Memory B cell (primary cell): Measurements from ENCODE around the gene MCM10.

Experiments
- ATAC-seq: fragments of 150-1000 bp; cut with Tn5 transposase; 2 replicates; pipeline ENCODE4 v1.10.0; 2021; ENCODE audit warnings: low read depth, mild to moderate bottlenecking, moderate library complexity
- DNase-seq, 2 donors: peaks; one replicate each; pipeline ENCODE4 v3.0.0; 2022; ENCODE audit warnings: low spot score in 2 of 2
- H3K27ac Mint-ChIP-seq: one replicate; pipeline ENCODE4 v1.8.0; 2022; ENCODE audit warnings: mild to moderate bottlenecking, moderate library complexity, mixed read lengths
- H3K27me3 Mint-ChIP-seq: one replicate; pipeline ENCODE4 v1.8.0; 2022; ENCODE audit warnings: mixed read lengths
- H3K36me3 Mint-ChIP-seq: one replicate; pipeline ENCODE4 v1.8.0; 2022; ENCODE audit warnings: mild to moderate bottlenecking, mixed read lengths
- H3K4me1 Mint-ChIP-seq: one replicate; pipeline ENCODE4 v1.8.0; 2022; ENCODE audit warnings: mixed read lengths
- H3K4me3 Mint-ChIP-seq: one replicate; pipeline ENCODE4 v1.8.0; 2022; ENCODE audit warnings: mild to moderate bottlenecking, moderate library complexity, mixed read lengths
- H3K9me3 Mint-ChIP-seq: one replicate; pipeline ENCODE4 v1.8.0; 2022; ENCODE audit warnings: mixed read lengths

MCM10 gene

DNA sequence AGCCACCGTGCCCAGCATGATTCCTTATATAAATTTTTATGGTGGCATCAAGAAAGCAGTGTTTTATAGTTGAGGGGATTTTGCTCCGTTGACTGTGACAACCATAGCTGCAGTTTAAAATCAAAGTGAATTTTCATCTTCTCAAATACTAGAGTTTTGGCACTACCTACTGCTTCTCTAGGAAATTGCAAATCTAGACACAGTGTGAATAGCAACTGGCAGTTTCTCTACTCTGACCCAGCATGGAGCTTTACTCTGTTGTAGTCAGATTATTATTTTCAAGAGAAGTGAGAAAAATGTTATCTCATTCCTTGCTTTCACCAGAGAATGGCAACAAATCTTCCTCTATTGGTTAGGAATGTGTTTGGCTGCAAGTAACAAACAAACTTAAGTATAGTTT lies 22.9 kb downstream of the MCM10 start:
- peaks cover 3% of the 10 kb centered on the region for H3K9me3 Mint-ChIP-seq
- peaks cover 2% of the 10 kb centered on the region for H3K4me1 Mint-ChIP-seq
- DNase-seq (no peak), ATAC-seq (no peak)
- no peaks in the 10 kb centered on the region for H3K27me3 Mint-ChIP-seq
- H3K27ac Mint-ChIP-seq, result no peak overlapping the region
- H3K36me3 Mint-ChIP-seq, result no peaks in the 10 kb centered on the region
- H3K4me3 Mint-ChIP-seq, result no peak overlapping the region

DNA sequence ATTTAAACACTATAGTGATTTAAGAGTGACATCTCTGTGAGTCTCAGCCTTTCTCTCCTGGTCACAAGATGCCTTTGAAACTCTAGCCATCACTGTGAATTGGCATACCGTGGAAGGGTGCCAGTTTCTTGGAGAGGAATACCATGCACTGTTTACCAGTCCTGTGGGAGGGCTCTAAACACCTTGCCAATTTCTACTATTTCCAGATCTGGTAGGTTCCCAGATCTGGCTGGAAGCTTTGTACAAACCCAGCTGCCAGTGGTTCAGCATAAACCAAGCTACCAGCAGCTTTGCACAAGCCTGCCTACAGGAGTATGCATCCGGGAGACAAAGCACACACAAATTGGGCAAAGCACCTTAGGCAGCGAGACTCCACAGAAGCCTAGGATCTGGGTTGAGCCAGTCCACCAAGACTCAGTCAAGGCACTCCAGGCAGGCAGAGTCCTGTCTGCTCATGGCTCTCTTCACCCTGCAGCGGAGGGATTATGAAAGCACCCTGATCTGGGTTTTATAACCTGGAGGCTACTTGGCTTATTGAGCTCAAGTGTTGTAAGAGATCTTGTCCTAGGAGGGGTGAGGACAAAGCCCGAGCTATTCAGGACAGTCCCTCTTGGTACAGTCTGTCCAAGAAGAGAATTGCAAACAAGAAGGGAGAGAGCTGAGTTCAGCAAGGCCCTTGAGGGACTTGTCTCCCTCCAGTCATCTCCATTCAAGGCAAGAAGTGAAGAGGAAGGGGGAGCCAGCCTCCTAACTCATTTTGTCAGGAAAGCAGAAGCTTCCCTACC lies 23.6 kb downstream of the MCM10 start:
- Mint-ChIP-seq H3K36me3 (no peaks in the 10 kb centered on the region), H3K27ac (no peak overlapping the region), H3K4me3 (no peak overlapping the region), H3K4me1 (peaks cover 2% of the 10 kb centered on the region), H3K27me3 (no peaks in the 10 kb centered on the region), H3K9me3 (peaks cover 3% of the 10 kb centered on the region)
- ATAC-seq, result no peak
- no peak for DNase-seq

DNA sequence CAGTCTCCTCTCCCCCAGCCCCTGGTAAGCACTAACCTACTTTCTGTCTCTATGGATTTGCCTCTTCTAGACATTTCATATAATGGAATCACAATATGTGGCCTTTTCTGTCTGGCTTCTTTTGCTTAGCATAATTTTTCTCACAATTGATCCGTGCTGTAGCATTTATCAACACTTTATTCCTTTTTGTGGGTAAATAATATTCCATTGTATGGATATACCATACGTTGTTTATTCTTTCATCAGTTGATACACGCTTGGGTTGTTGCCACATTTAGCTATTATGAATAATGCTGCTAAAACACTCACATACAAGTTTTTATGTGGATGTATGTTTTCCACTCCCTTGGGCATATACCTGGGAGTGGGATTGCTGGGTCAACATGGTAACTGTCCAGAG lies 25.8 kb downstream of the MCM10 start:
- Mint-ChIP-seq H3K4me1 (no peaks in the 10 kb centered on the region), H3K4me3 (no peak overlapping the region), H3K27ac (no peak overlapping the region), H3K27me3 (no peaks in the 10 kb centered on the region), H3K9me3 (peaks cover 3% of the 10 kb centered on the region), H3K36me3 (no peaks in the 10 kb centered on the region)
- DNase-seq (no peak), ATAC-seq (no peak)

DNA sequence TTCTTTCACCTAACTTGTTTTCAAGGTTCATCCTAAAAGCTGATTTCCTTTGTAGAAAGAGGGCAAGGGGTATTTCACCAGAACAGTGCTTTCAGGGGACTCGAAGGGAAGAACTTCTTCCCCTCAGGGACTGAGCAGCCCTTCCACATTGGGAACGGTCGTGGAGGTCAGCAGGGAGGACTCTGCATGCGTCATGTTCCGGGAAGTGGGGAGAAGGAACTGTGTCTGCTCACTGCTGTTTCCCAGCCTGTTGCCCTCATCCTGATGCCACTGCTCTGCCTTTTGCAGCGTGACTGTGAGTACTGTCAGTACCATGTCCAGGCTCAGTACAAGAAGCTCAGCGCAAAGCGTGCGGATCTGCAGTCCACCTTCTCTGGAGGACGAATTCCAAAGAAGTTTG lies 27.2 kb downstream of the MCM10 start:
- DNase-seq (no peak), ATAC-seq (no peak)
- no peaks in the 10 kb centered on the region for H3K36me3 Mint-ChIP-seq
- no peaks in the 10 kb centered on the region for H3K4me1 Mint-ChIP-seq
- no peak overlapping the region for H3K4me3 Mint-ChIP-seq
- no peaks in the 10 kb centered on the region for H3K27me3 Mint-ChIP-seq
- no peak overlapping the region for H3K27ac Mint-ChIP-seq
- peaks cover 3% of the 10 kb centered on the region for H3K9me3 Mint-ChIP-seq

DNA sequence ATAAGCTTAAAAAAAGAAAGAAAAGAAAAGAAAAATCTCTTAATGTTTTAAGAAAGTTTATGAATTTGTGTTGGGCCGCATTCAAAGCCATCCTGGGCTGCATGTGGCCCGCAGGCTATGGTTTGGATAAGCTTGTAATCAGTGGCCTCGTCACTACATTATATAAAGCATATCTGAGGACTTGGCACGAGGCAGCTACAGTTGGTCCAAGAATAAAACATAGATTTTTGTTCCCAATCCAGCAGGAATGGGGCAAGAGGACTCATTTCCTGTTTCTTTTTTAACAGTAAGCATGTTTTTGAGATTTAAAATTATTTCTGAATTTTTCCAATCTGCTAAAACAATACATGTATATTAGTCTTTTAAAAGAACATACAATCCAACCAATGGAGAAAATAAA lies 28.6 kb downstream of the MCM10 start:
- no peaks in the 10 kb centered on the region for H3K27me3 Mint-ChIP-seq

DNA sequence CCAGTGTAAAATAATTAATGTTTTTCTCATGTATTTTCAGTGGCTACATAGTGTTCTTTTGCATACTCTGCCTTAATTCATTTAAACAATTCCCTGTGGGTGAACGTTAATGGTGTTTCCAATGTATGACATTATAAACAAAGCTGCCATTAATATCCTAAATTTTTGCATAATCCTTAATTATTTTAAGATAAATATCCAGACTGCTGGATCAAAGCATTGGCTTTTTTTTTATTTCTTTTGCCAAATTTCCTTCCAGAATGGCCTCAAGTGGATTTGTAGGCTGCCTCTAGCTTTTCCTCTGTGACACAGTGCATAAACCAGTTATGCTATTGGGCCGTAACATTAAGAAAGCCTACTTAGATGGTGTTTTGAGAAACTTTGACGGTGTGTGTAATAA lies 29.5 kb downstream of the MCM10 start:
- ATAC-seq (no peak), DNase-seq (no peak)
- H3K4me1 Mint-ChIP-seq, result no peaks in the 10 kb centered on the region
- no peak overlapping the region for H3K4me3 Mint-ChIP-seq
- H3K9me3 Mint-ChIP-seq, result peaks cover 3% of the 10 kb centered on the region
- no peak overlapping the region for H3K27ac Mint-ChIP-seq
- H3K27me3 Mint-ChIP-seq, result no peaks in the 10 kb centered on the region
- H3K36me3 Mint-ChIP-seq, result no peaks in the 10 kb centered on the region

More for the DNA sequence above, 28.6 kb downstream of the MCM10 start:
- DNase-seq, result no peak
- H3K4me3 Mint-ChIP-seq, result no peak overlapping the region
- H3K27ac Mint-ChIP-seq, result no peak overlapping the region
- no peaks in the 10 kb centered on the region for H3K36me3 Mint-ChIP-seq
- peaks cover 3% of the 10 kb centered on the region for H3K9me3 Mint-ChIP-seq
- no peaks in the 10 kb centered on the region for H3K4me1 Mint-ChIP-seq
- ATAC-seq, result no peak

DNA sequence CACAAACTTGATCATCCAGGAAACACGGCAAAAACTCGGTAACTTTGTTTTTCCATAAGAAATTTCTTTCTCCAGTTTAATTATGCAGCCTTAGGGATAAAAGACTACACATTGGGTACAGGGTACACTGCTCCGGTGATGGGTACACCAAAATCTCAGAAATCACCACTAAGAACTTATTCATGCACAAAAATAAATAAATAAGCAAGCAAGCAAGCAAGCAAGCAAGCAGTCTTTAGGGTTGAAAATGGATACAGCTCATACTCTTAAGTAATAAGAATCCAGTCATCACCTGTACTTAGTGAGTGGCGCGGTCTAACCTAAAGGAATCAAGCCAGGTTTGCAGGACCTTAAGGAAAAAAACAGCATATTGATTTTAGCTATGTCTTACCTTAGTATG lies 30.0 kb downstream of the MCM10 start:
- no peaks in the 10 kb centered on the region for H3K4me1 Mint-ChIP-seq
- no peaks in the 10 kb centered on the region for H3K27me3 Mint-ChIP-seq
- no peaks in the 10 kb centered on the region for H3K36me3 Mint-ChIP-seq
- ATAC-seq (no peak), DNase-seq (no peak)
- peaks cover 3% of the 10 kb centered on the region for H3K9me3 Mint-ChIP-seq
- no peak overlapping the region for H3K27ac Mint-ChIP-seq
- no peak overlapping the region for H3K4me3 Mint-ChIP-seq

DNA sequence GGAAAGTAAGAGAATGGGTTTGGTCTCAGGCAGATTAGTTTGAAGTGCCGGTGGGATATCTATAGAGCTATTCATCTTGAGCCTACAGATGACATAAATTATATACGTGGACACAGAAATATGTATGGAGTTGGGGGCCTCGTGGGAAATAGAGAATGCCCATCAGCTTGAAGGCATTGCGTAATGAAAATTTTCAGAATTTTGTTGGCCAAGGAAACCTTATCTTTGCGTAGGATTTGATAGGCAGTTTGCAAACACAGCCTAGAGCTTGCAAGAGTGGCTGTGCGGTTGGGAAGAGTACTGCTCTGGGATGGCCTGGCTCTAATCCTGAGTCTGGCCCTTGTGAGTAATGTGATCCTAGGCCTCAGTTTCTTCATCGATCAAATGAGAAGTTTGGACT lies 32.3 kb downstream of the MCM10 start:
- Mint-ChIP-seq H3K27me3 (no peaks in the 10 kb centered on the region), H3K27ac (no peak overlapping the region), H3K9me3 (no peaks in the 10 kb centered on the region), H3K4me3 (no peak overlapping the region), H3K36me3 (no peaks in the 10 kb centered on the region), H3K4me1 (no peaks in the 10 kb centered on the region)
- ATAC-seq (no peak), DNase-seq (no peak)

DNA sequence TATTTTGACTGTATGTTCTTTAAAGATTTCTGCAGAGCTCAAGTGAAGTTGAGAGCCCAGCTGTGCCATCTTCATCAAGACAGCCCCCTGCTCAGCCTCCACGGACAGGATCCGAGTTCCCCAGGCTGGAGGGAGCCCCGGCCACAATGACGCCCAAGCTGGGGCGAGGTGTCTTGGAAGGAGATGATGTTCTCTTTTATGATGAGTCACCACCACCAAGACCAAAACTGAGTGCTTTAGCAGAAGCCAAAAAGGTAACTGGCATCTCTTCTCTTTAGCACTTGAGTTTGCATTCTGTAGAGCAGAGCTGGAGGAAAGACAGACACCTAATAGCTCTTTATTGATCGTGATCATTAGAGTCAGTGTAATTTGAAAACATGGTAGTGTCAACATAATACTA lies 33.7 kb downstream of the MCM10 start:
- Mint-ChIP-seq H3K27me3 (no peaks in the 10 kb centered on the region), H3K36me3 (no peaks in the 10 kb centered on the region), H3K4me1 (no peaks in the 10 kb centered on the region), H3K4me3 (no peak overlapping the region), H3K27ac (no peak overlapping the region), H3K9me3 (no peaks in the 10 kb centered on the region)
- no peak for ATAC-seq
- DNase-seq, result no peak

DNA sequence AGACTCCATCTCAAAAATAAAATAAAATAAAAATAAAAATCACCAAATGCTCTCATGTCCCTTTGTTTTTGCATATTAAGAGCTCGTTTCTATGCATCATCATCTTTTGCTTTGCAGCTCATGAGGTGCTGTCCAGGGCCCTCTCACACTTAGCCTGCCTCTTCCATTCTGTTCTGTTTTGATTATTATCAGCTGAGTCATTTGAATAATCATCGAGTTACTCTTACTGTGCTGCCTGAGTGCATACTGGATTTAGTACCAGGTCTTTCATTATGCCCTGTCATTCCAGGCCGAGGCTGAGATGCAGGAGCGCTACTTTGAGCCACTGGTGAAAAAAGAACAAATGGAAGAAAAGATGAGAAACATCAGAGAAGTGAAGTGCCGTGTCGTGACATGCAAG lies 39.8 kb downstream of the MCM10 start:
- H3K4me1 Mint-ChIP-seq, result no peaks in the 10 kb centered on the region
- no peak overlapping the region for H3K4me3 Mint-ChIP-seq
- H3K9me3 Mint-ChIP-seq, result no peaks in the 10 kb centered on the region
- no peak for ATAC-seq
- DNase-seq, result no peak
- no peaks in the 10 kb centered on the region for H3K36me3 Mint-ChIP-seq
- no peak overlapping the region for H3K27ac Mint-ChIP-seq
- no peaks in the 10 kb centered on the region for H3K27me3 Mint-ChIP-seq

DNA sequence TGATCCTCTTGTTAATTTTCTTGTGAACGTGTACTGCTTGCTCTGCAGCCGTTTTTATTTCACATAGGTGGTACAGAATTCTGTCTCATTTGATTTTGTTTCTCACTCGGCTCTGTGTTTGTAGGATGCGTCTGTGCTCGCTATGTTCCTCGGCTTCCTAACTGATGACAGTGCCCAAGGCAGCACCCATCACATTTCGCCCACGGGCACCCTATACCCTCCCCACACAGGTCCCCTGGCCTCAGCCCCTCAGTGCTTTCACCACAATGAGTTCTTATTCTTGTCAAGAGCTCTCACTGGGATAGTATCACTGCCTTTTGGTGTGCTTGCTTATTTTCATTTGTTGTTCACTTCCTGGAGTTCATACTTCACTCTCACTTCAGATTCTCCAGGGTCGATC lies 44.7 kb downstream of the MCM10 start:
- no peak overlapping the region for H3K4me3 Mint-ChIP-seq
- H3K27ac Mint-ChIP-seq, result no peak overlapping the region
- H3K9me3 Mint-ChIP-seq, result no peaks in the 10 kb centered on the region
- no peaks in the 10 kb centered on the region for H3K36me3 Mint-ChIP-seq
- H3K27me3 Mint-ChIP-seq, result no peaks in the 10 kb centered on the region
- ATAC-seq (no peak), DNase-seq (no peak)
- no peaks in the 10 kb centered on the region for H3K4me1 Mint-ChIP-seq

DNA sequence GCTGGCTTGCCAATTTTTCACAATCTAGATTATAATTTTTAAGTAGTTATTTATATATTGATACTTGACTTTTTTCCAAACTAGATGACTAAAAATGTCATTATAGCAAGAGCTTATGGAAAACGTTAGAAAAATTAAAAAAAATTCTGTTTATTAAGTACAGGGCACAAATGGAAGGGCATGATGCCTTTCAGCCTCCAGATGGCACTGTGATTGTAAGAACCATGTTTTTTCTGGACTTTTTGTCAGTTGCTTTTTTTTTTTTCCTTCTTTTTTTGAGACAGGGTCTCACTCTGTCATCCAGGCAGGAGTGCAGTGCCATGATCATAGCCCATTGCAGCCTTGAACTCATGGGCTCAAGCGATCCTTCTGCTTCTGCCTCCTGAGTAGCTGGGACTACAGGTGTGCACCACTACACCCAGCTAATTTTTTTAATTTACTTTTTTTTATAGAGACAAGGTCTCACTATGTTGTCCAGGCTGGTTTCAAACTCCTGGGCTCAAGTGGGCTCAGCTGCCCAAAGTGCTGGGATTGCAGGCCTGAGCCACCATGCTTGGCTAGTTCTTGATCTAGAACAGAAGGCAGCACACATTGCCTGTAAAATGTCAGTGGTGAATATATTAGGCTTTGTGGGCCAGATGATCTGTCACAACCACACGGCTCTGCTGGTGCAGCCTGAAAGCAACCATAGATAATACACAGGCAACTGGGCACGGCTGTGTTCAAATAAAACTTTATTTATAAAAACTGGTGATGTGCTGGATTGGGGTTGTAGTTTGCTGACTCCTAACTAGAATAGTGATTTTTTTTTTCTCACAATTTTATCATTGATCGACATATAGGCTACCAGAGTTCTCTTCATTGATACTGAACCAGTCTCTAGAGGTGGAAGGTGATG lies 45.4 kb downstream of the MCM10 start:
- no peak for DNase-seq
- no peak for ATAC-seq
- Mint-ChIP-seq H3K27me3 (no peaks in the 10 kb centered on the region), H3K4me1 (no peaks in the 10 kb centered on the region), H3K9me3 (no peaks in the 10 kb centered on the region), H3K4me3 (no peak overlapping the region), H3K27ac (no peak overlapping the region), H3K36me3 (no peaks in the 10 kb centered on the region)

DNA sequence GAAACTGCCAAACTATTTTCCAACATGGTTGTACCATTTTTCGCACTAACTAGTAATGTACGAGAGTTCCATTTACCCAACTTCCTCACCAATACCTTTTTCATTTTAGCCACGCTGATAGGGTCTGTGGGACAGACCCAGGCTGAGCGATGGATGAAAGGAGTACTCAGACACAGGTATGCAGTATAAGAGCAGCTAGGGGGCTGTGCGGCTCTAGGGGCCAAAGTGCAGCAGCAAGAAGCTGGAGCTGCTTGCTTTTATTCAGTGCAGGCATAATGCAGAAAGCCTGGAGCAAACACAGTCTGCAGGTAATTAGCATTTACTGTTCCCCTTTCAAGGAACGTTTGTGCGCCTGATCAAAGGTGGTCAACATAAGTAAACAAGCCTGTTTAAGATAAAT lies 51.8 kb downstream of the MCM10 start:
- Mint-ChIP-seq H3K36me3 (no peaks in the 10 kb centered on the region), H3K27me3 (no peaks in the 10 kb centered on the region), H3K4me1 (no peaks in the 10 kb centered on the region), H3K27ac (no peak overlapping the region), H3K9me3 (no peaks in the 10 kb centered on the region), H3K4me3 (no peak overlapping the region)
- DNase-seq, result no peak
- no peak for ATAC-seq

DNA sequence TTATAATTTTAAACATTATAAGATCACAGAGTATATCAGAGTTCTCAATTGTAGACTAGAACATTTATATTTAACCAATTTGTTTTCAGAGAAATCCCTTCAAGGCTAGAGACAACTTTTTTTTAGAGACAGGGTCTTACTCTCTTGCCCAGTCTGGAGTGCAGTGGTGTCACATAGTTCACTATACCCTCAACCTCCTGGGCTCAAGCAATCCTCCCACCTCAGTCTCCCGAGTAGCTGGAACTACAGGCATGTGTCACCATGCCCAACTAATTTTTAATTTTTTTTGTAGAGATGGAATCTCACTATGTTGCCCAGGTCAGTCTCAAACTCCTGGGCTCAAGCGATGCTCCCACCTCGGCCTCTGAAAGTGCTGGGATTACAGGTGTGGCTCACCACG lies 57.5 kb downstream of the MCM10 start:
- H3K9me3 Mint-ChIP-seq, result no peaks in the 10 kb centered on the region
- H3K27me3 Mint-ChIP-seq, result peaks cover 1% of the 10 kb centered on the region
- no peak overlapping the region for H3K27ac Mint-ChIP-seq
- no peak overlapping the region for H3K4me3 Mint-ChIP-seq
- ATAC-seq (no peak), DNase-seq (no peak)
- H3K36me3 Mint-ChIP-seq, result no peaks in the 10 kb centered on the region
- no peaks in the 10 kb centered on the region for H3K4me1 Mint-ChIP-seq
